HPDE6-E6E7 (cell line): ENCODE measurements around the gene GBX2.

ENCODE experiments used
- DNase-seq: peaks from one replicate; pipeline ENCODE4 v3.0.0; 2011; ENCODE audit warnings: missing footprints; ENCODE audit errors: extremely low spot score

Gene GBX2

GRCh38 chr2:236167297-236168109 lies 683 bp downstream of the GBX2 start:
- no peak for DNase-seq

DNA sequence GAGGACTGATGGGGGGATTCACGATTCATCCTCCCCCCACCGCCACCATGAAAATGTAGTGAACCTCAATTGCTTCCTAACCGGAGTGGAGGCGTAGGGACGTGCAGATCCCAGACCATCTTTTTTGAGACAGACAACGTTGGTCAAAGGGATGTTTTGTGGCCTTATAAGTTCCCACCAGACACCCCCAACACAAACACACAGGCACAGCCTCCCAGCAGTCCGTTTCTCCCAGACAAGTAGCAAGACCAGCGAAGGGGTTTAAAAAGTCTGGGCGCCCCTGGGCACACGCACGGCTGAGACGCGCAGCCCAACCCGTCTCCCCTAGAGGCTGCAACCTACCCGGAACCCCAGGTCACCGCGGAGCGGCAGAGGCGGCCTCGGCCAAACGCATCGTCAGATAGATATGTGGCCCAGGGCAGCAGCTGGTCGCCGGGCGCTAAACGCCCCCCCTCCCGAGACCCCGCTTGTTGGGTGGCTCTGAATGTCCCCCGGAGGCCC lies 1.3 kb downstream of the GBX2 start:
- DNase-seq, result no peak

- no peak for DNase-seq
These were observed 2.1 kb downstream of the GBX2 start for GRCh38 chr2:236165842-236166795.

- no peak for DNase-seq
These were observed 3.0 kb downstream of the GBX2 start for GRCh38 chr2:236164925-236165841.

GRCh38 chr2:236164201-236164924 lies 3.8 kb downstream of the GBX2 start:
- DNase-seq, result no peak

GRCh38 chr2:236163471-236164200 lies 4.5 kb downstream of the GBX2 start:
- DNase-seq, result no peak

DNA sequence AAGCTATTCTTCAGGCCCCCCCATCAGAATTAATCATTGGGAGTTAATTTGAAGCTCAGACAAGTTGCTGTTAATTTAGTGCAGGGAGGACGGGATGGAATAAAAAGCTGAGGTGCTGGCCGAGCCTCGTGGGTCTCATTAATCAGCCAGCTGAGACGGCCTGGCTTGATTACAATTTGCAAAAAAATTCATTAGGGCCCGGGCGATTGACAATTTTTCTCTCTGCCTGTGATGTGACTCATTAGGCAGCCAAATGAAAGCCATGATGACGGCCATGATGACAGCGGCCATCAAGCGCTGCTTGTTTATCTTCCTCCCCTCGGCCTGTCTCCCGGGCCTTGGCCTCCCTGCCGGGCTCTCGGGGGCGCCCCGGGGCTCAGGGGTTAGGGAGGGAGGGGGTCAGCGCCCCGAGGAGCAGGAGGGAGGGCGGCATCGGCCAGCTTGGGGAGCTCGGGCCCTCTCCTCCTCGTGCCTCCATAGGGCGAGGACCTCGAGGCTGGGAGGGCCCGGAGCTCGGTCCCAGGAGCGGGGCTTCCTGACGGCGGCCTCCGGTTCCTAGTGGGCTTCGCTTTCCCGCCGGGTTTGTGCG lies 5.2 kb downstream of the GBX2 start:
- DNase-seq, result no peak

DNA sequence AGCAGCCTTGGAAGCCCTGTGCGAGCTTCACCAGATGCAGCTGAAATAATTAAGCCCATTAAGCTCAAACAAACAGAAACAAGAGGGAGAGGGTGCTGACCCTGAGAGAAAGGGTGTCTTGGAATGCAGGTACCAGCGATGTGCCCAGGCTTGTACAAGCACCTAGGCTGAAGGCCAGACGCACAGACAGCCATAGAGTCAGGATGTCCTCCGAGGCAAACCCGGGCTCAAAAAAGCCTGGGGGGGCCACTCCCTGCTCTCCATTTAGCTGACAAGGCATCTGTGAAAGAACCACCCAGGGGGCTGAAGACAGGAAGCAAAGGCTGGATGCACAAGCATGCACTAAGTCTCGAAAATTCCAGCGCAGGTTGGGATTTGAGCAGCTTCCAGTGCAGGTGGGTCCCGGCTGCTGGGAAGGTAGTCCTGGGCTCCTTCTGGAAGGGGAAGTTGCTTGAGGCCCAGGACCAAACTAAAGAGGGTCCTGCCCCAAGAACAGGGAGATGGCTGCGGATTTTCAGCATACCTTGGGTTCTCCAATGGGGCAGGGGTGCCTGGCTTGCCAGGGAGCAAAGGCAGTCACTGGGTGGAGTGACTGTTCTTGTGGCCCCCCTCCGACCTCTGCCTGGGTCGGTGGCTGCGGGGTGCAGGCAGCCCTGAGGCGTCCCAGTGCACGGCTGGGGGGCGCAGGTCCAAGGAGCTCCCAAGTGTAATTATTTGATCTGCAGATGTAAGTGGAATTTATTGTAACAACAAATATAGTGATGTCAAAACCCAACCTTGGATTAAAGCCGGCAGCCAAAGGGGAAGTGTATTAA lies 5.9 kb downstream of the GBX2 start:
- DNase-seq, result no peak

- DNase-seq, result no peak
These were observed 6.7 kb downstream of the GBX2 start for GRCh38 chr2:236161531-236161930.

DNA sequence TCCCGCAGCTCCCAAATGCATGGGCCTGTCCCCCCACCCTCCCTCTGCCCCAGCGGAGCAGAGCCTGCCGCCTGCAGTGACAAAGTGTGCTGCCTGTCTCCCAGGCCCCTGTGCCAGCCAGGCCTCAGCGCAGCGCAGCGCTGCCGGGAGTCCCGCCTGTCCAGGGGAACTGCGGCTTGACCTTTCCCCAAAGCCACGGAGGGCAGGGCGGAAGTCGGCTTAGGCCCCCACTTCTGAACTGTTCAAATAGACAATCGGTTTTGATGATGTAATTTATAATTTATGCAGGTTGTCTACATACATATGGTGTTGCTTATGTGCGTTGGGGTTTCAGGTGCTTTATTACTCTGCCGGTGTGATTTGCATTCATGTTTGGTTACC lies 7.1 kb downstream of the GBX2 start:
- no peak for DNase-seq

GRCh38 chr2:236160366-236161081 lies 7.7 kb downstream of the GBX2 start:
- no peak for DNase-seq

- no peak for DNase-seq
These were observed 8.4 kb downstream of the GBX2 start for GRCh38 chr2:236159778-236160170.

GRCh38 chr2:236158969-236159777 lies 9.0 kb downstream of the GBX2 start:
- no peak for DNase-seq

- no peak for DNase-seq
These were observed 10.2 kb downstream of the GBX2 start for GRCh38 chr2:236157815-236158498.

- DNase-seq, result no peak
These were observed 10.8 kb downstream of the GBX2 start for GRCh38 chr2:236157366-236157765.

- DNase-seq, result no peak
These were observed 11.4 kb downstream of the GBX2 start for GRCh38 chr2:236156860-236157194.
